NCI-H146 treated with DMSO at 0.1 percent for 48 hours (cell line): ENCODE data around the gene CEP68.

ENCODE experiments used
- DNase-seq: peaks from one replicate; lab custom pipeline; 2025; ENCODE audit not compliant: unreplicated experiment; lab: John Stamatoyannopoulos, UW

Gene CEP68

DNA sequence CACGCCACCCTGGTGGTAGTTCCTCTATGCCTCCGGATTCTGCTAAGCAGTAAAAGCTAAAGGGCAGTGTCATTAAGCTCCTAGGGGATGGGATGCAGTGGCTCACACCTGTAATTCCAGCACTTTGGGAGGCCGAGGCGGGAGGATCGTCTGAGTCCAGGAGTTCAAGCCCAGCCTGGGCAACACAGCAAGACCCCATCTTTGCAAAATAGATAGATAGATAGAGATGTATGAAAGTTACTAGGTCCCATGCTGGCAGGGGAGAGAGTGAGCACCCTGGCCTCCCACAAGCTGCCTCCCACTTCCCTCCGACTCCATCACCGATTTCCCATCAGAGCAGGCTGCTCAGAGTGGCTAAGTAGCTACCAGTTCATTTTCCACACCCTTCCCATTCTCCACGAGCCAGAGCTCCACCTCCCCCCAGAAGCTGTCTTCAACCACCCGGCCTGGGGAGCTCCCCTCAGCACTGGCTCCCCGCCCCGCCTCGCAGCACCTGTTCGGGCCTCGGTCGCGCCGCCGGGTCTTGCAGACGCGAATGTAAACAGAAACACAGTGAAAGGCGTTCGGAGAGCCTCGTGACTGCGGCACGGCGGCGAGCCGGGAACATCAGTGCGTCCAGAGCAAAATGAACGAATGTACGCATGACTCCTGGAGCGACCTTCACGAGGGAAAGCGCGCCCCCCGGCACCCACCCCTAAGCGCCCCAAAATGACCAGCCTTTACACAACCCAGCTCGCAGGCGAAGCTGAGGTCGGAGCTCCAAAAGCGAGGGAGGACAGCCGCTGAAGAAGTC lies 598 bp upstream of the CEP68 start:
- DNase-seq = peak; percentile 68

GRCh38 chr2:65057054-65057375 lies 799 bp downstream of the CEP68 start:
- no peak for DNase-seq

- DNase-seq = no peak
These were observed 1.3 kb downstream of the CEP68 start for GRCh38 chr2:65057391-65058052.

GRCh38 chr2:65059071-65059470 lies 2.9 kb downstream of the CEP68 start:
- no peak for DNase-seq

- no peak for DNase-seq
These were observed 5.1 kb downstream of the CEP68 start for GRCh38 chr2:65061146-65061909.

- DNase-seq = no peak
These were observed 5.7 kb downstream of the CEP68 start for GRCh38 chr2:65061910-65062339.

DNA sequence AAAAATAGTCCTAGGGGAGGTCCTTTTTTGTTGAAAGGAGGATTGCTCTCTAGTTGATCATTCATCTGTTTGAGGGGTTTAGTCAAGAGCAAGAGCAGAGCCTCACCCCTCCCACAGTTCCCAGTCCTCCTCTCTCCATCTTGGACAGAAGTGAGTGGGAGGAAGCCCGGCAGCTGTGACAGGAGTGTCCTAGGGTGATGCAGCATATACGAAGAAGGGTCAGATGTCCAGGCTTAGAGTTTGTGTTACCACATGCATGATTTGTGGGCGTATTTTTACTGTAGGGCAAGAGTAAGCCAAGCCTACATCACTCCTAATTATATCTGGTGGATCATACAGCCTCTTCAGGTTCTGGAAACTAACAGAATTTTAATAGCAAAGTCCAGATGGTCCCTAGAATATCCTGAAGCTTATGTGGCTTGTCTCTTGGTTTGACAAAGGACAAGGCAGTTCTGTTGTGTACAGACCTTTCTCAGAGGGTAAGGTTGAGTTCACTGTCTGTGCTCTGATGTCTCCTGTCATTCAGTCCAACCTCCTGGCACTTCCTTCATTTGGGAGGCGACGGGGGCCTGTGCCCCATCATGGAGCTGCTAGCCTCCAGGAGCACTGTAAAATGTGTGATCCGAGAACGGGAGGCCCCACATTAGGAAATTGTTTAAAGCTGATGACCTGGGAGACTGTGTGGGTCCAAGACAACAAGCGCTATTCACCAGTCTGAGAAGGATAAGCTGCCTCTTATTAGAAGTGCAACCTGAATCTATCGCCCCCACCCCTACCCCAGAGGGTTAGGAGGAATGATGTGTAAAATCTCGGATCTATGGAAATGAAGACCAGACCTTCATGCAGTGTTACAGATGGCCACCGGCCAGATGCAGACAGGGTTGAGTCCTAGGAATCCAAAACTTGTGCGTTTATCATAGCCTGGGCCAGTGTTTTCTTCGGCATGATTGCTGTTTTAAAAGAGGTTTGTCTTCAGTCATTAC lies 6.9 kb downstream of the CEP68 start:
- DNase-seq = no peak

GRCh38 chr2:65064728-65065552 lies 8.7 kb downstream of the CEP68 start:
- no peak for DNase-seq

DNA sequence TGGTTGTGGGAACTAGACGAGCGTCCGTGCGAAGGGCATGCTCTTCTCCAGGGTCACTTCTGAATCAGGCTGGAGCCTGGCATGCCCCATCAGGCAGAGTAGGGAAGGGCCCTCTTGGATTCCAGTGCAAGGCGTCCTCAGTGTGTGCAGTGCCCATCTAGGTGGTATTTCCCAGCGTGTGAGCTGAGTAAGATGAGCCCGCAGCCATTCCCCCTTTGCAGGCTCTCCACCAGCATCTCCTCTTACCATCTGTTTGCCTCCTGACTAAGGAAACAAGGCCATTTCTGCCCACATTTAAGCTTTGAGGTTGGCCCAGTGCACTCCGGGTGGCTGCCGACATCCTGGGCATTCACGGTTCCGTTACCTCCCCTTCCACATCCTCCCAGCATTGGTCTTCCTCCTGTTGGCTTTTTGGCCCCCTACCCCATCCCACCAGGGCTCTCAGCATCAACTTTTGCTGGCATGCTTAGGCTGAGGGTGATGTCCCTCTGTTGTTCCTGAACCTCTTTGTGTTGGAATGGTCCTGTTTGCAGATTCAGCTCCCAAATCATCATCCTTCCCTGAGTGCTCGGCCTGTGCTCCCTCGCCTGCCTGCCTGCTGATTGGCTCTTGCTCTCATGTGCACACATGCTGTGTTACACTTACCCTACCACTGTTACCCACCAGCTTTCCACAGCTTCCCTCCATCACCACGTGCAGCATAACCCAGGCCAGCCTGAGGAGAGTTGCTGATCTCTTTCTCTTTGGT lies 11.8 kb downstream of the CEP68 start:
- no peak for DNase-seq

GRCh38 chr2:65069439-65069824 lies 13.2 kb downstream of the CEP68 start:
- DNase-seq = no peak

DNA sequence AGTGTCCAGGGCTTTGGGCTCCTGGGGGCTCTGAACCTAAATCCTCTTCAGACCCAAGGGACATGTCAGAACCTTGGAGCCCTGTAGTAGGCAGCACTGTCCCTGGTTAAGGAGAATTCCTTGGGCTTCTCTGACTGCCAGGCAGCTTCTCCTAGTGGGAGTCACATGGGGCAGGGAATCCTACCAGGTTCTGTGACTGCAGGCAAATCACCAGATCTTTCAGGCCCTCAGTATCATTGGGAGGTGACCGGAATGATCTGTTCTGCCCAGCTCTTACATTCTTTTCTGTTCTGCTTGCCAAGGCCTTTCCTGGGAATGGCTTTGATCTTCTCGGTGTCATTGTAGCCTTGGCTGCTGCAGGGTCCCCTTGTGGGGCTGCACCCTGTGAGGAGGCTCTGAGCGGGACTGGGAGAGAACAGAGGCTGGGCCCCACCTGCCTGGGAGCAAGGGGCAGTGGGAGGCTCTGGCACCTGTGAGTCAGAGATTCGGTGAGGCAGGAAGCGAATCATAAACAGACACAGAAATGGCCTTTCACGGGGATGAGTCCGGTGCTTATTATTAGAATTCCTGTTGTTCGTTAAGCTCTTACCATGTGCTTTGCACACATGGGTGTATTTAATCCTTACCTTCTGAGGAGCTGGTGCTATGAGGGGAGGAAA lies 14.1 kb downstream of the CEP68 start:
- DNase-seq = no peak

GRCh38 chr2:65070856-65071255 lies 14.6 kb downstream of the CEP68 start:
- DNase-seq = no peak

DNA sequence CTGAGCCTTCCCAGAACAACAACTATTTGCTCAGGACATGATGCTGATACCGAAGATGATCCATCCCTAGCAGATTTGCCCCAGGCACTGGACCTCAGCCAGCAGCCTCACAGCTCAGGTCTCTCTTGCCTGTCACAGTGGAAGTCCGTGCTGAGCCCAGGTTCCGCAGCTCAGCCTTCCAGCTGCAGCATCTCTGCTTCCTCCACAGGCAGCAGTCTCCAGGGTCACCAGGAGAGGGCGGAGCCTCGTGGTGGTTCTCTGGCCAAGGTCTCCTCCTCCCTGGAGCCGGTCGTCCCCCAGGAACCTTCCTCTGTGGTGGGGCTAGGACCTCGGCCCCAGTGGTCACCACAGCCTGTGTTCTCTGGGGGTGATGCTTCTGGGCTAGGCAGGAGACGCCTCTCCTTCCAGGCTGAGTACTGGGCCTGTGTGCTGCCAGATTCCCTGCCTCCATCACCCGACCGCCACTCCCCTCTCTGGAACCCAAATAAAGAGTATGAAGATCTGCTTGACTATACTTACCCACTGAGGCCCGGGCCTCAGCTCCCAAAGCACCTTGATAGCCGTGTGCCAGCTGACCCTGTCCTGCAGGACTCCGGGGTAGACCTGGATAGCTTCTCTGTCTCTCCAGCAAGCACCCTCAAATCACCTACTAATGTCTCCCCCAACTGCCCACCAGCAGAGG lies 15.4 kb downstream of the CEP68 start:
- DNase-seq = no peak

GRCh38 chr2:65072181-65072970 lies 16.2 kb downstream of the CEP68 start:
- no peak for DNase-seq

GRCh38 chr2:65073879-65074565 lies 17.8 kb downstream of the CEP68 start:
- DNase-seq = no peak

- no peak for DNase-seq
These were observed 19.0 kb downstream of the CEP68 start for GRCh38 chr2:65075176-65075575.
